WTC11 (cell line): ENCODE data around the gene SPATC1L. TPM values are rescaled to one million over a fixed set of nuclear protein-coding genes. Genes with fewer than 3 reads are reported as not detected.

Experiments
- ATAC-seq: fragments of 200-7000 bp; cut with Tn5 transposase; 2 replicates; pipeline ENCODE4 v1.10.0; 2021; ENCODE audit warnings: mild to moderate bottlenecking, moderate library complexity
- CTCF ChIA-PET: fragments of 300-600 bp; sonication (Branson Sonifier 250); formaldehyde crosslinking; loops from one replicate; lab custom pipeline; 2021; ENCODE audit warnings: antibody characterized with exemption; lab: Charles Lee
- POLR2A ChIA-PET: fragments of 350-600 bp; sonication (Branson Sonifier 250); formaldehyde crosslinking; loops from one replicate; lab custom pipeline; 2021; ENCODE audit warnings: antibody characterized with exemption; lab: Charles Lee
- DNase-seq: peaks from one replicate; pipeline ENCODE4 v3.0.0; 2021; ENCODE audit warnings: low spot score
- H3K27ac Mint-ChIP-seq: 2 replicates; pipeline ENCODE4 v1.8.0; 2021; ENCODE audit warnings: mixed read lengths
- H3K27me3 Mint-ChIP-seq: 2 replicates; pipeline ENCODE4 v1.8.0; 2021; ENCODE audit warnings: low read depth, mild to moderate bottlenecking, moderate library complexity, mixed read lengths
- H3K36me3 Mint-ChIP-seq: 2 replicates; pipeline ENCODE4 v1.8.0; 2021; ENCODE audit warnings: mixed read lengths
- H3K4me1 Mint-ChIP-seq: 2 replicates; pipeline ENCODE4 v1.8.0; 2022; ENCODE audit warnings: mixed read lengths
- H3K4me3 Mint-ChIP-seq: 2 replicates; pipeline ENCODE4 v1.8.0; 2021; ENCODE audit warnings: mild to moderate bottlenecking, moderate library complexity, mixed read lengths
- H3K9me3 Mint-ChIP-seq: 2 replicates; pipeline ENCODE4 v1.8.0; 2021; ENCODE audit warnings: mixed read lengths
- CREM ChIP-seq: sonication (generic); formaldehyde crosslinking; IDR thresholded peaks from 2 replicates; pipeline ENCODE4 v1.8.1; 2022; ENCODE audit warnings: mild to moderate bottlenecking, missing genetic modification reagents, moderate library complexity
- FOXK1 ChIP-seq: sonication (generic); formaldehyde crosslinking; IDR thresholded peaks from 2 replicates; pipeline ENCODE4 v1.8.0; 2022; ENCODE audit warnings: mild to moderate bottlenecking, moderate library complexity, missing genetic modification reagents
- NFE2L1 ChIP-seq: sonication (generic); formaldehyde crosslinking; IDR thresholded peaks from 2 replicates; pipeline ENCODE4 v1.8.1; 2023; ENCODE audit warnings: missing genetic modification reagents
- SP1 ChIP-seq: sonication (generic); formaldehyde crosslinking; conservative IDR thresholded peaks from 2 replicates; pipeline ENCODE4 v1.8.1; 2022; ENCODE audit warnings: missing genetic modification reagents
- TCF7 ChIP-seq: sonication (generic); formaldehyde crosslinking; IDR thresholded peaks from 2 replicates; pipeline ENCODE4 v1.8.0; 2022; ENCODE audit warnings: mild to moderate bottlenecking, low read depth, missing genetic modification reagents, moderate library complexity
- total RNA-seq: library from RNA; stranded (reverse); gene quantifications from 3 replicates; pipeline ENCODE4 v1.2.3, GENCODE V29; 2021
- TF ChIP-seq, protein P1 (sequence below): fragments of 250-450 bp; sonication (Bioruptor Pico); conservative IDR thresholded peaks from 2 replicates; pipeline ENCODE4 v1.9.0; 2021; ENCODE audit warnings: mild to moderate bottlenecking
- TF ChIP-seq, protein P2 (sequence below): sonication (generic); formaldehyde crosslinking; IDR thresholded peaks from 2 replicates; pipeline ENCODE4 v1.8.0; 2023; ENCODE audit warnings: missing genetic modification reagents, mild to moderate bottlenecking, borderline replicate concordance
- TF ChIP-seq, protein P3 (sequence below): sonication (generic); formaldehyde crosslinking; IDR thresholded peaks from 2 replicates; pipeline ENCODE4 v1.8.1; 2023; ENCODE audit warnings: mild to moderate bottlenecking, missing genetic modification reagents, moderate library complexity
- TF ChIP-seq, protein P4 (sequence below): sonication (generic); formaldehyde crosslinking; IDR thresholded peaks from 2 replicates; pipeline ENCODE4 v1.8.1; 2023; ENCODE audit warnings: mild to moderate bottlenecking, missing genetic modification reagents
- TF ChIP-seq, protein P5 (sequence below): sonication (generic); formaldehyde crosslinking; IDR thresholded peaks from 2 replicates; pipeline ENCODE4 v1.8.0; 2022; ENCODE audit warnings: missing genetic modification reagents
- TF ChIP-seq, protein P6 (sequence below): sonication (generic); formaldehyde crosslinking; IDR thresholded peaks from 2 replicates; pipeline ENCODE4 v1.8.1; 2022; ENCODE audit warnings: mild to moderate bottlenecking, moderate library complexity, missing genetic modification reagents
- TF ChIP-seq, protein P7 (sequence below): sonication (generic); formaldehyde crosslinking; conservative IDR thresholded peaks from 2 replicates; pipeline ENCODE4 v1.8.1; 2022; ENCODE audit warnings: mild to moderate bottlenecking, missing genetic modification reagents
- TF ChIP-seq, protein P8 (sequence below): sonication (generic); formaldehyde crosslinking; IDR thresholded peaks from 2 replicates; pipeline ENCODE4 v1.8.0; 2023; ENCODE audit warnings: missing genetic modification reagents
- TF ChIP-seq, protein P9 (sequence below): sonication (generic); formaldehyde crosslinking; IDR thresholded peaks from 2 replicates; pipeline ENCODE4 v1.8.0; 2022; ENCODE audit warnings: mild to moderate bottlenecking, missing genetic modification reagents
- TF ChIP-seq, protein P10 (sequence below): sonication (generic); formaldehyde crosslinking; IDR thresholded peaks from 2 replicates; pipeline ENCODE4 v1.8.1; 2023; ENCODE audit warnings: mild to moderate bottlenecking, moderate library complexity, missing genetic modification reagents

SPATC1L gene
- total RNA-seq, 1 experiment from 2014 or later = 61.7 TPM

DNA sequence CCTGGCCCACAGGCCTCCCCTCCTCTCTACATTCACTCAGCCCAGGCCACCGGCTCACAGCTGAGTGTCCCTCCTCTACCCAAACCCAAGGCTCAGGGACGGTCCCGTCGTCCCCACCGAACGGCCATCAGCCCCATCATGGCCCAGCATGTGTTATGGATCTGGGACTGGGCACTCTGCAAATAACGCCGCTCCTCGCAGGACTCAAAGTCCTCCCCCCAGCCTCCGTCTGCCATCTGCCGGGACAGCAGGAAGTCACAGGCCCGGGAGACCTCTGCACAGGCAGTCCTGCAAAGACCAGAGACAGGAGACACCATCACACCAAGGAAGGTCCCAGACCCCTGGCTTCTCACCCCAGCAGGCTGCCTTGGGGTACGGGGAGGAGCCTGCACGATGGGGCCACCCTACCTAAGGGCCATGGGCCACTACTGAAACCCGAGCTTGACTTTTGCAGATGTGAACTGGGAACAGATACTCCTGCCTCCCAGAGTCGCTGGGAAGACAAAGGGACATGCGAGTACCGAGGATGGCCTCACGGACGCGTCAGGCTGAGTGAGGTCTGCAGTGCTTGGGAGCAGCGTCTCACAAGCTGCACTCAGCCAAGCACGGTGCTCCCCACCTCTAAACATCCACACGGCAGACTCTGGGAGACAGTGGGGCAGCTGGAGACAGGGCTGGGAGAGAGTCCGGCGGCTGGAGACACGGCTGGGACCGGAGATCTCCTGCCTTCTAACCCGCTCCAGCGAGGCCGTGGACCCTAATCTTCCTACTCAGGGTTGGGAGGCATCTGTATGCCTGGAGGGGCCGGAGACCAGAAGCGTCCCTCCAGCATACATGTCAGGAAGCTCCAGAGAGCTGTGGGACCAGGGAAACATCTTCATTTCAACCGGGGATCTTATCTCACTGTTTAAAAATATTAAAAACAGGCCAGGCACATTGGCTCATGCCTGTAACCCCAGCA is 10.4 kb upstream of the SPATC1L start:
- ATAC-seq (no peak), DNase-seq (peak; percentile 7)
- POLR2A ChIA-PET = no interaction called here
- H3K27ac Mint-ChIP-seq = peak overlapping the region; percentile 65; the same call in 1 of the 2 replicates
- H3K4me1 Mint-ChIP-seq = no peaks in the 10 kb centered on the region
- H3K9me3 Mint-ChIP-seq = peaks cover 10% of the 10 kb centered on the region
- CTCF ChIA-PET = no interaction called here
- H3K36me3 Mint-ChIP-seq = peaks cover 66% of the 10 kb centered on the region
- H3K4me3 Mint-ChIP-seq = no peak overlapping the region
- no peaks in the 10 kb centered on the region for H3K27me3 Mint-ChIP-seq
- TF ChIP-seq SP1 (CRISPR knock-in tag) (no peak), TCF7 (CRISPR knock-in tag) (no peak), FOXK1 (CRISPR knock-in tag) (no peak), NFE2L1 (CRISPR knock-in tag) (no peak), CREM (CRISPR knock-in tag) (no peak)
- TF ChIP-seq, protein P1, sequence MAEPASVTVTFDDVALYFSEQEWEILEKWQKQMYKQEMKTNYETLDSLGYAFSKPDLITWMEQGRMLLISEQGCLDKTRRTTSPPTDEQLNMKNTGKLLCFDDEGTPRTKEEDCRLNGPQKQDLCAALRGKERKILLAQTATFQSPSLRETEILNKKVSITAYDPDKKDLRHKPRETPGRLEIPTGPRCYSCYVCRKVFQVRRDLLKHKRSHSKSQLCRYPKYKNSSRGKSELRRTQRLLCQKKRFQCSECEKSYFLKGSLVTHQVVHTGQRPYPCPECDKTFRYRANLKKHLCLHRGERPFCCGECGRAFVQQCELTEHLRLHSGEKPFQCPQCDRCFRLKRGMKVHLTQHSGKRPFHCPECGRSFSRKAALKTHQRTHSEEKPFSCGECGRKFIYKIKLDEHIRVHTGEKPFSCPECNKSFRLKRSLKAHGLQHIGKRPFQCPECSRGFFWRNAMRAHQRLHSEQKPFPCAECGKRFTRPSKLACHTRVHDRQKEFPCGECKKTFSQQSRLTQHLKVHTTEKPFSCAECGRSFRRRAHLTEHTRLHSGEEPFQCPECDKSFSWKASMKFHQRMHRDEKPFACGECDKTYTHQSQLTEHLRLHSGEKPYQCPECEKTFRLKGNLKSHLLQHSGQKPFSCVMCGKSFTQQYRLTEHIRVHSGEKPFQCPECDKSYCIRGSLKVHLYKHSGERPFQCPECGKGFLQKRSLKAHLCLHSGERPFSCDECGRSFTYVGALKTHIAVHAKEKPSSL (CRISPR knock-in tag) = no peak
- TF ChIP-seq, protein P2, sequence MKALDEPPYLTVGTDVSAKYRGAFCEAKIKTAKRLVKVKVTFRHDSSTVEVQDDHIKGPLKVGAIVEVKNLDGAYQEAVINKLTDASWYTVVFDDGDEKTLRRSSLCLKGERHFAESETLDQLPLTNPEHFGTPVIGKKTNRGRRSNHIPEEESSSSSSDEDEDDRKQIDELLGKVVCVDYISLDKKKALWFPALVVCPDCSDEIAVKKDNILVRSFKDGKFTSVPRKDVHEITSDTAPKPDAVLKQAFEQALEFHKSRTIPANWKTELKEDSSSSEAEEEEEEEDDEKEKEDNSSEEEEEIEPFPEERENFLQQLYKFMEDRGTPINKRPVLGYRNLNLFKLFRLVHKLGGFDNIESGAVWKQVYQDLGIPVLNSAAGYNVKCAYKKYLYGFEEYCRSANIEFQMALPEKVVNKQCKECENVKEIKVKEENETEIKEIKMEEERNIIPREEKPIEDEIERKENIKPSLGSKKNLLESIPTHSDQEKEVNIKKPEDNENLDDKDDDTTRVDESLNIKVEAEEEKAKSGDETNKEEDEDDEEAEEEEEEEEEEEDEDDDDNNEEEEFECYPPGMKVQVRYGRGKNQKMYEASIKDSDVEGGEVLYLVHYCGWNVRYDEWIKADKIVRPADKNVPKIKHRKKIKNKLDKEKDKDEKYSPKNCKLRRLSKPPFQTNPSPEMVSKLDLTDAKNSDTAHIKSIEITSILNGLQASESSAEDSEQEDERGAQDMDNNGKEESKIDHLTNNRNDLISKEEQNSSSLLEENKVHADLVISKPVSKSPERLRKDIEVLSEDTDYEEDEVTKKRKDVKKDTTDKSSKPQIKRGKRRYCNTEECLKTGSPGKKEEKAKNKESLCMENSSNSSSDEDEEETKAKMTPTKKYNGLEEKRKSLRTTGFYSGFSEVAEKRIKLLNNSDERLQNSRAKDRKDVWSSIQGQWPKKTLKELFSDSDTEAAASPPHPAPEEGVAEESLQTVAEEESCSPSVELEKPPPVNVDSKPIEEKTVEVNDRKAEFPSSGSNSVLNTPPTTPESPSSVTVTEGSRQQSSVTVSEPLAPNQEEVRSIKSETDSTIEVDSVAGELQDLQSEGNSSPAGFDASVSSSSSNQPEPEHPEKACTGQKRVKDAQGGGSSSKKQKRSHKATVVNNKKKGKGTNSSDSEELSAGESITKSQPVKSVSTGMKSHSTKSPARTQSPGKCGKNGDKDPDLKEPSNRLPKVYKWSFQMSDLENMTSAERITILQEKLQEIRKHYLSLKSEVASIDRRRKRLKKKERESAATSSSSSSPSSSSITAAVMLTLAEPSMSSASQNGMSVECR (CRISPR knock-in tag) = no peak
- TF ChIP-seq, protein P3, sequence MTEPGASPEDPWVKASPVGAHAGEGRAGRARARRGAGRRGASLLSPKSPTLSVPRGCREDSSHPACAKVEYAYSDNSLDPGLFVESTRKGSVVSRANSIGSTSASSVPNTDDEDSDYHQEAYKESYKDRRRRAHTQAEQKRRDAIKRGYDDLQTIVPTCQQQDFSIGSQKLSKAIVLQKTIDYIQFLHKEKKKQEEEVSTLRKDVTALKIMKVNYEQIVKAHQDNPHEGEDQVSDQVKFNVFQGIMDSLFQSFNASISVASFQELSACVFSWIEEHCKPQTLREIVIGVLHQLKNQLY (CRISPR knock-in tag) = no peak
- TF ChIP-seq, protein P4, sequence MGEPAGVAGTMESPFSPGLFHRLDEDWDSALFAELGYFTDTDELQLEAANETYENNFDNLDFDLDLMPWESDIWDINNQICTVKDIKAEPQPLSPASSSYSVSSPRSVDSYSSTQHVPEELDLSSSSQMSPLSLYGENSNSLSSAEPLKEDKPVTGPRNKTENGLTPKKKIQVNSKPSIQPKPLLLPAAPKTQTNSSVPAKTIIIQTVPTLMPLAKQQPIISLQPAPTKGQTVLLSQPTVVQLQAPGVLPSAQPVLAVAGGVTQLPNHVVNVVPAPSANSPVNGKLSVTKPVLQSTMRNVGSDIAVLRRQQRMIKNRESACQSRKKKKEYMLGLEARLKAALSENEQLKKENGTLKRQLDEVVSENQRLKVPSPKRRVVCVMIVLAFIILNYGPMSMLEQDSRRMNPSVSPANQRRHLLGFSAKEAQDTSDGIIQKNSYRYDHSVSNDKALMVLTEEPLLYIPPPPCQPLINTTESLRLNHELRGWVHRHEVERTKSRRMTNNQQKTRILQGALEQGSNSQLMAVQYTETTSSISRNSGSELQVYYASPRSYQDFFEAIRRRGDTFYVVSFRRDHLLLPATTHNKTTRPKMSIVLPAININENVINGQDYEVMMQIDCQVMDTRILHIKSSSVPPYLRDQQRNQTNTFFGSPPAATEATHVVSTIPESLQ (CRISPR knock-in tag) = no peak
- TF ChIP-seq, protein P5, sequence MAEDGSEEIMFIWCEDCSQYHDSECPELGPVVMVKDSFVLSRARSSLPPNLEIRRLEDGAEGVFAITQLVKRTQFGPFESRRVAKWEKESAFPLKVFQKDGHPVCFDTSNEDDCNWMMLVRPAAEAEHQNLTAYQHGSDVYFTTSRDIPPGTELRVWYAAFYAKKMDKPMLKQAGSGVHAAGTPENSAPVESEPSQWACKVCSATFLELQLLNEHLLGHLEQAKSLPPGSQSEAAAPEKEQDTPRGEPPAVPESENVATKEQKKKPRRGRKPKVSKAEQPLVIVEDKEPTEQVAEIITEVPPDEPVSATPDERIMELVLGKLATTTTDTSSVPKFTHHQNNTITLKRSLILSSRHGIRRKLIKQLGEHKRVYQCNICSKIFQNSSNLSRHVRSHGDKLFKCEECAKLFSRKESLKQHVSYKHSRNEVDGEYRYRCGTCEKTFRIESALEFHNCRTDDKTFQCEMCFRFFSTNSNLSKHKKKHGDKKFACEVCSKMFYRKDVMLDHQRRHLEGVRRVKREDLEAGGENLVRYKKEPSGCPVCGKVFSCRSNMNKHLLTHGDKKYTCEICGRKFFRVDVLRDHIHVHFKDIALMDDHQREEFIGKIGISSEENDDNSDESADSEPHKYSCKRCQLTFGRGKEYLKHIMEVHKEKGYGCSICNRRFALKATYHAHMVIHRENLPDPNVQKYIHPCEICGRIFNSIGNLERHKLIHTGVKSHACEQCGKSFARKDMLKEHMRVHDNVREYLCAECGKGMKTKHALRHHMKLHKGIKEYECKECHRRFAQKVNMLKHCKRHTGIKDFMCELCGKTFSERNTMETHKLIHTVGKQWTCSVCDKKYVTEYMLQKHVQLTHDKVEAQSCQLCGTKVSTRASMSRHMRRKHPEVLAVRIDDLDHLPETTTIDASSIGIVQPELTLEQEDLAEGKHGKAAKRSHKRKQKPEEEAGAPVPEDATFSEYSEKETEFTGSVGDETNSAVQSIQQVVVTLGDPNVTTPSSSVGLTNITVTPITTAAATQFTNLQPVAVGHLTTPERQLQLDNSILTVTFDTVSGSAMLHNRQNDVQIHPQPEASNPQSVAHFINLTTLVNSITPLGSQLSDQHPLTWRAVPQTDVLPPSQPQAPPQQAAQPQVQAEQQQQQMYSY (CRISPR knock-in tag) = no peak
- TF ChIP-seq, protein P6, sequence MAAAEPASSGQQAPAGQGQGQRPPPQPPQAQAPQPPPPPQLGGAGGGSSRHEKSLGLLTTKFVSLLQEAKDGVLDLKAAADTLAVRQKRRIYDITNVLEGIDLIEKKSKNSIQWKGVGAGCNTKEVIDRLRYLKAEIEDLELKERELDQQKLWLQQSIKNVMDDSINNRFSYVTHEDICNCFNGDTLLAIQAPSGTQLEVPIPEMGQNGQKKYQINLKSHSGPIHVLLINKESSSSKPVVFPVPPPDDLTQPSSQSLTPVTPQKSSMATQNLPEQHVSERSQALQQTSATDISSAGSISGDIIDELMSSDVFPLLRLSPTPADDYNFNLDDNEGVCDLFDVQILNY (CRISPR knock-in tag) = no peak
- TF ChIP-seq, protein P7, sequence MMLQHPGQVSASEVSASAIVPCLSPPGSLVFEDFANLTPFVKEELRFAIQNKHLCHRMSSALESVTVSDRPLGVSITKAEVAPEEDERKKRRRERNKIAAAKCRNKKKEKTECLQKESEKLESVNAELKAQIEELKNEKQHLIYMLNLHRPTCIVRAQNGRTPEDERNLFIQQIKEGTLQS (CRISPR knock-in tag) = no peak
- TF ChIP-seq, protein P8, sequence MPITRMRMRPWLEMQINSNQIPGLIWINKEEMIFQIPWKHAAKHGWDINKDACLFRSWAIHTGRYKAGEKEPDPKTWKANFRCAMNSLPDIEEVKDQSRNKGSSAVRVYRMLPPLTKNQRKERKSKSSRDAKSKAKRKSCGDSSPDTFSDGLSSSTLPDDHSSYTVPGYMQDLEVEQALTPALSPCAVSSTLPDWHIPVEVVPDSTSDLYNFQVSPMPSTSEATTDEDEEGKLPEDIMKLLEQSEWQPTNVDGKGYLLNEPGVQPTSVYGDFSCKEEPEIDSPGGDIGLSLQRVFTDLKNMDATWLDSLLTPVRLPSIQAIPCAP = no peak
- TF ChIP-seq, protein P9, sequence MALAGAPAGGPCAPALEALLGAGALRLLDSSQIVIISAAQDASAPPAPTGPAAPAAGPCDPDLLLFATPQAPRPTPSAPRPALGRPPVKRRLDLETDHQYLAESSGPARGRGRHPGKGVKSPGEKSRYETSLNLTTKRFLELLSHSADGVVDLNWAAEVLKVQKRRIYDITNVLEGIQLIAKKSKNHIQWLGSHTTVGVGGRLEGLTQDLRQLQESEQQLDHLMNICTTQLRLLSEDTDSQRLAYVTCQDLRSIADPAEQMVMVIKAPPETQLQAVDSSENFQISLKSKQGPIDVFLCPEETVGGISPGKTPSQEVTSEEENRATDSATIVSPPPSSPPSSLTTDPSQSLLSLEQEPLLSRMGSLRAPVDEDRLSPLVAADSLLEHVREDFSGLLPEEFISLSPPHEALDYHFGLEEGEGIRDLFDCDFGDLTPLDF = no peak
- TF ChIP-seq, protein P10, sequence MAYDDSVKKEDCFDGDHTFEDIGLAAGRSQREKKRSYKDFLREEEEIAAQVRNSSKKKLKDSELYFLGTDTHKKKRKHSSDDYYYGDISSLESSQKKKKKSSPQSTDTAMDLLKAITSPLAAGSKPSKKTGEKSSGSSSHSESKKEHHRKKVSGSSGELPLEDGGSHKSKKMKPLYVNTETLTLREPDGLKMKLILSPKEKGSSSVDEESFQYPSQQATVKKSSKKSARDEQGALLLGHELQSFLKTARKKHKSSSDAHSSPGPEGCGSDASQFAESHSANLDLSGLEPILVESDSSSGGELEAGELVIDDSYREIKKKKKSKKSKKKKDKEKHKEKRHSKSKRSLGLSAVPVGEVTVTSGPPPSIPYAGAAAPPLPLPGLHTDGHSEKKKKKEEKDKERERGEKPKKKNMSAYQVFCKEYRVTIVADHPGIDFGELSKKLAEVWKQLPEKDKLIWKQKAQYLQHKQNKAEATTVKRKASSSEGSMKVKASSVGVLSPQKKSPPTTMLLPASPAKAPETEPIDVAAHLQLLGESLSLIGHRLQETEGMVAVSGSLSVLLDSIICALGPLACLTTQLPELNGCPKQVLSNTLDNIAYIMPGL (CRISPR knock-in tag) = no peak
